MCF 10A (cell line): Measurements from ENCODE around the gene SERTAD4. TPM values are rescaled to one million over a fixed set of nuclear protein-coding genes. Genes with fewer than 3 reads are reported as not detected.
A peak's percentile ranks its signal among the peaks of the same experiment; 100 is the strongest.

Source experiments
- BruUV-seq: library from RNA; stranded (reverse); fragments of 400-500 nt; replicated peaks from 2 replicates; lab custom pipeline; 2021; lab: Mats Ljungman, UMichigan
- CTCF ChIA-PET: fragments of 300-600 bp; sonication (Branson Sonifier 250); formaldehyde crosslinking; extraction: SDS; loops from one replicate; lab custom pipeline; 2021; ENCODE audit warnings: antibody characterized with exemption, inconsistent platforms; lab: Yijun Ruan, JAX
- POLR2A ChIA-PET: fragments of 300-600, 350-650 bp; sonication (Branson Sonifier 250); formaldehyde crosslinking; extraction: SDS; loops from one replicate; lab custom pipeline; 2020; ENCODE audit warnings: antibody characterized with exemption, inconsistent platforms; lab: Yijun Ruan, JAX
- DNase-seq: peaks from one replicate; pipeline ENCODE4 v3.0.0-alpha.2; 2018; ENCODE audit not compliant: unreplicated experiment
- H3K27ac Mint-ChIP-seq: one replicate; pipeline ENCODE4 v1.8.0; 2022; ENCODE audit warnings: mild to moderate bottlenecking, low read depth, mixed read lengths; ENCODE audit not compliant: unreplicated experiment
- H3K27me3 Mint-ChIP-seq: one replicate; pipeline ENCODE4 v1.8.0; 2022; ENCODE audit warnings: mixed read lengths; ENCODE audit not compliant: insufficient read depth, unreplicated experiment
- H3K36me3 Mint-ChIP-seq: one replicate; pipeline ENCODE4 v1.8.0; 2022; ENCODE audit warnings: mild to moderate bottlenecking, moderate library complexity, mixed read lengths; ENCODE audit not compliant: insufficient read depth, unreplicated experiment
- H3K4me1 Mint-ChIP-seq: one replicate; pipeline ENCODE4 v1.8.0; 2022; ENCODE audit warnings: mixed read lengths; ENCODE audit not compliant: insufficient read depth, unreplicated experiment
- H3K4me3 Mint-ChIP-seq: one replicate; pipeline ENCODE4 v1.8.0; 2022; ENCODE audit warnings: mild to moderate bottlenecking, moderate library complexity, mixed read lengths; ENCODE audit not compliant: unreplicated experiment
- H3K9me3 Mint-ChIP-seq: one replicate; pipeline ENCODE4 v1.8.0; 2022; ENCODE audit warnings: mixed read lengths; ENCODE audit not compliant: unreplicated experiment
- intact Hi-C: fragments of 100-400 bp; cut with micrococcal nuclease; formaldehyde crosslinking; loops from 2 replicates; pipeline ENCODE4 v1.14.1; 2022
- total RNA-seq: library from RNA; stranded (reverse); gene quantifications from 2 replicates; pipeline ENCODE4 v1.2.3, GENCODE V29; 2022
- TF ChIP-seq, protein P1 (sequence below): fragments of 200-600 bp; IDR thresholded peaks from one replicate; pipeline ENCODE4 v1.8.0; 2022; ENCODE audit warnings: antibody characterized with exemption, mild to moderate bottlenecking; ENCODE audit not compliant: unreplicated experiment

SERTAD4 gene
- total RNA-seq, 1 experiment from 2014 or later = 0.19 TPM

- Mint-ChIP-seq H3K27ac (no peak overlapping the region), H3K4me1 (peaks cover 10% of the 10 kb centered on the region), H3K27me3 (peaks cover 4% of the 10 kb centered on the region), H3K36me3 (no peaks in the 10 kb centered on the region), H3K9me3 (no peaks in the 10 kb centered on the region), H3K4me3 (no peak overlapping the region)
- intact Hi-C loops = loop anchor here (5.0 to 10.0 kb wide), 2 partner anchors 85 to 142 kb away; no protein-coding TSS in a partner anchor
- ChIA-PET CTCF (interaction anchor here (0.6 kb wide), 1 partner anchor 8 kb away, joined by 3 read pairs; no protein-coding TSS in a partner anchor), POLR2A (interaction anchor here (0.7 to 1.5 kb wide), 3 partner anchors 8 to 80 kb away, joined by 3 to 7 read pairs (median 5); no protein-coding TSS in a partner anchor)
- TF ChIP-seq, protein P1, sequence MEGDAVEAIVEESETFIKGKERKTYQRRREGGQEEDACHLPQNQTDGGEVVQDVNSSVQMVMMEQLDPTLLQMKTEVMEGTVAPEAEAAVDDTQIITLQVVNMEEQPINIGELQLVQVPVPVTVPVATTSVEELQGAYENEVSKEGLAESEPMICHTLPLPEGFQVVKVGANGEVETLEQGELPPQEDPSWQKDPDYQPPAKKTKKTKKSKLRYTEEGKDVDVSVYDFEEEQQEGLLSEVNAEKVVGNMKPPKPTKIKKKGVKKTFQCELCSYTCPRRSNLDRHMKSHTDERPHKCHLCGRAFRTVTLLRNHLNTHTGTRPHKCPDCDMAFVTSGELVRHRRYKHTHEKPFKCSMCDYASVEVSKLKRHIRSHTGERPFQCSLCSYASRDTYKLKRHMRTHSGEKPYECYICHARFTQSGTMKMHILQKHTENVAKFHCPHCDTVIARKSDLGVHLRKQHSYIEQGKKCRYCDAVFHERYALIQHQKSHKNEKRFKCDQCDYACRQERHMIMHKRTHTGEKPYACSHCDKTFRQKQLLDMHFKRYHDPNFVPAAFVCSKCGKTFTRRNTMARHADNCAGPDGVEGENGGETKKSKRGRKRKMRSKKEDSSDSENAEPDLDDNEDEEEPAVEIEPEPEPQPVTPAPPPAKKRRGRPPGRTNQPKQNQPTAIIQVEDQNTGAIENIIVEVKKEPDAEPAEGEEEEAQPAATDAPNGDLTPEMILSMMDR = no peak
- DNase-seq = no peak
- BruUV-seq = no TSS peak
Observed at GRCh38 chr1:210230149-210230695, 2.4 kb upstream of the SERTAD4 start.

GRCh38 chr1:210231846-210232510 lies 618 bp upstream of the SERTAD4 start:
- ChIA-PET POLR2A (interaction anchor here (0.7 to 1.8 kb wide), 2 partner anchors 19 to 113 kb away, joined by 3 to 9 read pairs; no protein-coding TSS in a partner anchor), CTCF (no interaction called here)
- peak; percentile 74 for DNase-seq
- H3K4me3 Mint-ChIP-seq = peak overlapping the region; percentile 64
- intact Hi-C loops = loop anchor here (2.0 to 10.0 kb wide), 4 partner anchors 43 to 140 kb away; no protein-coding TSS in a partner anchor
- H3K4me1 Mint-ChIP-seq = peaks cover 11% of the 10 kb centered on the region
- no peaks in the 10 kb centered on the region for H3K27me3 Mint-ChIP-seq
- no peaks in the 10 kb centered on the region for H3K36me3 Mint-ChIP-seq
- no peak overlapping the region for H3K27ac Mint-ChIP-seq
- H3K9me3 Mint-ChIP-seq = no peaks in the 10 kb centered on the region
- TF ChIP-seq, protein P1 = no peak
- no TSS peak for BruUV-seq

DNA sequence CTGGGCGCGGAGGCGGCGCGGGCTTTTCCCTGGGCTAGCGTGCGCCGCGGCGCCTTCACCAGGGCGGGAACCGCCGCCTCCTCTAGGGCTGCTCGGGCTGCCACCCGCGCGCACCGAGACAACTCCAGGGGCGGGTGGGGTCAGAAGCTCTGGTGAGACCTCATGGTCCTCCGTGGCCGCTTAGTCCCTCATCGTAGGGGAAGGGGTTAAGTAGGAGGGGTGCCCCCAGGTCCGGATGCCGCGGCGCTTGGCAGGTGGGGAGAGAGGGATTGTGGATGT lies 559 bp downstream of the SERTAD4 start:
- intact Hi-C loops = loop anchor here (2.0 to 10.0 kb wide), 4 partner anchors 44 to 139 kb away; no protein-coding TSS in a partner anchor
- no TSS peak for BruUV-seq
- ChIA-PET POLR2A (interaction anchor here (0.5 to 2.0 kb wide), 14 partner anchors 8 to 393 kb away, joined by 3 to 9 read pairs (median 3); no protein-coding TSS in a partner anchor), CTCF (interaction anchor here (0.6 to 1.7 kb wide), 9 partner anchors 33 to 1282 kb away, joined by 3 to 6 read pairs (median 3); no protein-coding TSS in a partner anchor)
- Mint-ChIP-seq H3K27me3 (no peaks in the 10 kb centered on the region), H3K4me1 (peaks cover 17% of the 10 kb centered on the region), H3K36me3 (no peaks in the 10 kb centered on the region), H3K4me3 (peak overlapping the region; percentile 69), H3K27ac (no peak overlapping the region), H3K9me3 (no peaks in the 10 kb centered on the region)
- TF ChIP-seq, protein P1 = no peak
- no peak for DNase-seq
